ENCODE data around the gene CEP170B. TPM values are rescaled to one million over a fixed set of nuclear protein-coding genes. Genes with fewer than 3 reads are reported as not detected.

The CEP170B gene
- total RNA-seq, result 19.2 and 20.8 TPM in 2 replicates

DNA sequence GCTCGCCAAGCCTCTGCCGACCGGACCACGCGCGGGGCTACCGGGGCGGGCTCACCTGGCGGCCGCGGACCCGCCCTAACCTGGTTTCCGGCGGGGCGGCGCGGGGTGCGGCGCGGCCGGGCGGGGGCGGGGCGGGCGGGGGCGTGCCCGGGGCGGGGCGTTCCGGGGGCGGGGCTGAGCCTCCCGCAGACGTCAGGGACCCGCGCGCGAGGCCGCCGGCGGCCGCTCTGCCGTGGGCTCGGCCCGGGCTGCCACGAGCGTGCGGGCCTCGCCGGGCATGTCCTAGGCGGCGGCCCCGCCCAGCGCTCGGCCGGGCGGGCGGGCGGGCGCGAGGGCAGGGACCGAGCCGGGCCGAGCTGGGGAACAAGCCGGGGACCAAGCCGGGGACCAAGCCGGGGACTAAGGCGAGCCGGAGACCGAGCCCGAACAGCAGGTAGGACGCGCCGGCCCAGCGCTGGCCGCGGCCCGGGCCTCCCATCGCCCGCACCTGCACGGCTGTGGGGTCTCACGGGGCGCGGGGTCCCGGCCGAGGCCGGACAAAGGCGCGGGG lies at the start of gene CEP170B:
Gene CEP170B (plus strand): TSS at position 188 of the 550 bp plus-strand sequence. CDS start 3,183 bp downstream, outside the sequence.

DNA sequence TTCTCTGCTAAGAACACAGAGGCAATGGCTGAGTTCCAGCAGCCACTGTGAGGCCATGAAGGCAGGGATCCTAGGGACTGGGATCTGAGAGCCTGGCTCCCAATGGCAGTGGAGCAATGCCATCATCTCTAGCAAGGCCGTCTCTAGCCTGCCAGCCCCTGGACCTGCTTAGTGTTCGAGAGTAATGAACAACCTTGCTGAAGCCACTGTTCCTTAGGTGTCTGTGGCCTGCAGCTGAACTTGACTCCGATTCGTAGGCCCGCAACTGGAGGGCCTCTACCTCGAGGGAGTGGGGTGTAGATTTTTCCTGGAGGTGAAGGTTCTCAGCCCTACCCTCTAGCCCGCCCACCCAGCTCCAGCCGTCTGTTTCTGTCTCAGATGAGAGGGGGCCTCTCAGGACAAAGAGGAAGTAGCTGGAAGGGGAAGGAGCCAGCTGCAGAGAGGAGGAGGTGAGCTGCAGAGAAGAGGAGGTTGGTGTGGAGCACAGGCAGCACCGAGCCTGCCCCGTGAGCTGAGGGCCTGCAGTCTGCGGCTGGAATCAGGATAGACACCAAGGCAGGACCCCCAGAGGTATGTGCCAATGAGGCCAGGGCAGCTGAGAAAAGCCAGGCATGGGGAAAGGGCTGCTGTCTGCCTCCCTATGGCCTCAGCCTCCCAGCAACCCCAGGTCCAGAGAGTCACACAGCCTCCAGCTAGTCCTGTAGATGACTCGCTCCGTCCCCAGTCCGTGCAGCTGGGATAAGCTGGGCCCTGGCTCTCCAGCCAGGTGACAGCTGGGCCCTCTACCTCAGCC lies 59.5 kb downstream of the CEP170B start, which contains the start of gene PLD4:
Gene PLD4 (plus strand): TSS at position 459 of the 793 bp plus-strand sequence. CDS start 2,262 bp downstream, outside the sequence.

Other genes starting within 250 kb of the CEP170B start
- gene INF2, start 175.7 kb upstream of the CEP170B start, total RNA-seq, result 79.2 and 84.6 TPM in 2 replicates
- gene ADSS1, start 141.0 kb upstream of the CEP170B start, total RNA-seq, result 0.10 and 0.47 TPM in 2 replicates
- 357 and 399 TPM in 2 replicates for gene SIVA1, start 112.1 kb upstream of the CEP170B start, total RNA-seq
- gene AKT1, start 69.5 kb upstream of the CEP170B start, total RNA-seq, result 129 and 135 TPM in 2 replicates
- 3.2 and 5.5 TPM in 2 replicates for gene ZBTB42, start 64.2 kb upstream of the CEP170B start, total RNA-seq
- gene PLD4, start 59.6 kb downstream of the CEP170B start, total RNA-seq, result not detected in 2 replicates
- gene AHNAK2, start 113.1 kb downstream of the CEP170B start, total RNA-seq, result 54.2 and 65.5 TPM in 2 replicates
- 2.9 and 3.0 TPM in 2 replicates for gene CLBA1, start 120.5 kb downstream of the CEP170B start, total RNA-seq
- 50.2 and 52.7 TPM in 2 replicates for gene CDCA4, start 155.8 kb downstream of the CEP170B start, total RNA-seq
- gene GPR132, start 200.2 kb downstream of the CEP170B start, total RNA-seq, result 0.10 and 0.13 TPM in 2 replicates